Fibroblast of pulmonary artery (primary cell): ENCODE data around the gene PRKAG2.

Source experiments
- DNase-seq: peaks from one replicate; pipeline ENCODE4 v3.0.0-alpha.2; 2010; ENCODE audit warnings: low read depth
- H3K4me3 ChIP-seq: replicated peaks from 2 replicates; pipeline ENCODE4 v1.5.1; 2011; ENCODE audit warnings: low read depth, mild to moderate bottlenecking, control low read depth, low read length, moderate library complexity
- TF ChIP-seq, protein P1 (sequence below): IDR thresholded peaks from 2 replicates; pipeline ENCODE4 v1.5.1; 2011; ENCODE audit warnings: mild to moderate bottlenecking, control low read depth, low read length, inconsistent platforms; ENCODE audit errors: missing control alignments

PRKAG2 gene

DNA sequence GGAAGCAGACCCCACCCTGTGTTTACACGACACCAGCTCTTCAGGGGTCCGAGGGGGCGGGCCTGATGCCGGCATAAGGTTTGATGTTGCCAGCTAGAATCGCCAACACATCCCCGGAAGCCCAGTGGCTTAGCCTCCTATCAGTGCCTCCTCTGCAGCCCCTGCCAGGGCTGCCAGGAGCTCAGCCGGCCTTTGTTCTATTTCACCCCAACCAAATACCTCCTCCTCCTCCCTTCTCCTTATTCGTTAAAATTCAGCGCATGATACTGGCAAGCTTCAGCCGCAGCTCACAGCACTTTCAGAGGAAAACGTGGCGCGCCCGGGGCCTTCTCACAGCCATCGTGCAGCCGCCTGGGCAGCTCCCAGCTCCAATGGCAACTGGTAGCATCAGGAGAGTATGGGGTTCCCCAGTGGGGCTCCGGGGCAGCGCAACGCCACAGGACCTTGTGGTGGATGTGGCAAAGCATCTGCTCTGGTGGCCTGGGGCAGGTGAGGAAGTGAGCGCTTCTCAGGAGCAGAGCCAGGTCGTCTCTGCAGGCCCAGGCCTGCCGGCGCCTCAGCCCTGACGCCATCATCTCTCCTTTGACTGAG lies 180.9 kb downstream of the PRKAG2 start:
- H3K4me3 ChIP-seq, result no peak overlapping the region
- no peak for DNase-seq
- TF ChIP-seq, protein P1, sequence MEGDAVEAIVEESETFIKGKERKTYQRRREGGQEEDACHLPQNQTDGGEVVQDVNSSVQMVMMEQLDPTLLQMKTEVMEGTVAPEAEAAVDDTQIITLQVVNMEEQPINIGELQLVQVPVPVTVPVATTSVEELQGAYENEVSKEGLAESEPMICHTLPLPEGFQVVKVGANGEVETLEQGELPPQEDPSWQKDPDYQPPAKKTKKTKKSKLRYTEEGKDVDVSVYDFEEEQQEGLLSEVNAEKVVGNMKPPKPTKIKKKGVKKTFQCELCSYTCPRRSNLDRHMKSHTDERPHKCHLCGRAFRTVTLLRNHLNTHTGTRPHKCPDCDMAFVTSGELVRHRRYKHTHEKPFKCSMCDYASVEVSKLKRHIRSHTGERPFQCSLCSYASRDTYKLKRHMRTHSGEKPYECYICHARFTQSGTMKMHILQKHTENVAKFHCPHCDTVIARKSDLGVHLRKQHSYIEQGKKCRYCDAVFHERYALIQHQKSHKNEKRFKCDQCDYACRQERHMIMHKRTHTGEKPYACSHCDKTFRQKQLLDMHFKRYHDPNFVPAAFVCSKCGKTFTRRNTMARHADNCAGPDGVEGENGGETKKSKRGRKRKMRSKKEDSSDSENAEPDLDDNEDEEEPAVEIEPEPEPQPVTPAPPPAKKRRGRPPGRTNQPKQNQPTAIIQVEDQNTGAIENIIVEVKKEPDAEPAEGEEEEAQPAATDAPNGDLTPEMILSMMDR, result no peak

- DNase-seq, result no peak
Observed at GRCh38 chr7:151694828-151695580, 181.9 kb downstream of the PRKAG2 start.

GRCh38 chr7:151694441-151694827 lies 182.5 kb downstream of the PRKAG2 start:
- TF ChIP-seq, protein P1, result no peak
- H3K4me3 ChIP-seq, result no peak overlapping the region
- no peak for DNase-seq

More at GRCh38 chr7:151694828-151695580, 181.9 kb downstream of the PRKAG2 start:
- TF ChIP-seq, protein P1, result no peak
- no peak overlapping the region for H3K4me3 ChIP-seq

- TF ChIP-seq, protein P1, result no peak
- no peak overlapping the region for H3K4me3 ChIP-seq
- DNase-seq, result no peak
Observed at GRCh38 chr7:151693140-151693539, 183.8 kb downstream of the PRKAG2 start.

DNA sequence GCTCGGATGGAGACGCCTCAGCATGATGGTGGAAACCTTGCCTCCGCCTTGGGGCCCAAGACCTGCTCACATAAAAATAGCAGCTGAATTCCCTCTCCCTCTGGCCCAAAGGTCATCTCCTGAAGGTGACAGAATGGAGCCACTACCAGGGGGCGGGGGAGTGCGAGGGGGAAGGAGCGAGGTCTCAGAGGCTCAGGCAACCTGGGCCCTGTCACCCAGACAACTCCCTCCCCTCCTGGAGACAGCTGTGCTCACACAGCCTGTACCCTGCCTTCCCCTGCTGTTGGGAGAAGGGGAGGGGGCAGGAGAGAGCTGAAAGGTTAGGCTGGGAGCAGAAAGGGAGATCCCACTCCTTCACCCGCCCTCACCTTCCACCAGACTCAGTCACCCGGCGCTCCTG lies 184.2 kb downstream of the PRKAG2 start:
- DNase-seq, result no peak
- TF ChIP-seq, protein P1, result no peak
- H3K4me3 ChIP-seq, result no peak overlapping the region

- H3K4me3 ChIP-seq, result no peak overlapping the region
- no peak for DNase-seq
- TF ChIP-seq, protein P1, result no peak
Observed at GRCh38 chr7:151691449-151691848, 185.5 kb downstream of the PRKAG2 start.
